Activated naive CD4-positive, alpha-beta T cell treated with Interleukin-2 at 50 U/mL for 16 hours (primary cell): ENCODE results near the gene SOAT1.
"Not testable (repeated sequence)": the region's sequence is repeated elsewhere in the genome, so short reads cannot be mapped to it uniquely, and the experiment has no call there.

Experiments
- DNase-seq: peaks from one replicate; pipeline ENCODE4 v3.0.0-alpha.2; 2020

SOAT1 gene

DNA sequence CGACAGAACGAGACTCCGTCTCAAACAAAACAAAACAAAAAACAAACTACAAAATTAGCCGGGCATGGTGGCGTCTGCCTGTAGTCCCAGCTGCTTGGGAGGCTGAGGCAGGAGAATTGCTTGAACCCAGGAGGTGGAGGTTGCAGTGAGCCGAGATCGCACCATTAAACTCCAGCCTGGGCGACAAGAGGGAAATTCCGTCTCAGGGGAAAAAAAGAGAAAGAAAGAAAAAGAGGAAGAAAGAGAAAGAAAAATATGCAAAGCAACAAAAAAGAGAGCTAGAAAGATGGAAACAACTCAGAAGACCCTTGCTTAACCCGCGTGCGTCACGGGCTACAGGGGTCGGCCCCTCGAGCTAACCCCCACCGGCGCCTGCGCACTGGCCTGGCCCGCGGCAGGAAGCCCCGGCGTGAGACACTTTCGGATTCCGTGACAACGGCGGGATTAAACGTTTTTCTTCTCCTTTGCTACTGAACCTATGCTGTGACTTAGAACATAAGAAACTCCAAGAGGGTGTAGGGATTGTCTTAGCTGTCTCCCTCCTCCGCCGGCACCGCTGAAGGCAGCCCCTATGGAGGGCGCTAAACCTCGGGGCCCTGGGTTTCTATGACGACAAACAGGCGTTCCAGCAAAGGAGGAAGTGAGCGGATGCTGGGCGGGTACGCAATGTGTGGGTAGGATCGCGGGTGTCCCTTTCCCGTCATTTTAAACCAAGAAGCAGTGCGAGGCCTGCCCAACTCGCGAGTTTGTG, 71.9 kb downstream of the SOAT1 start, which contains the start of gene AXDND1:
Gene AXDND1 (plus strand): TSS at position 630 of the 751 bp plus-strand sequence. CDS start 539 bp downstream, outside the sequence.
- DNase-seq: peak; percentile 86

DNA sequence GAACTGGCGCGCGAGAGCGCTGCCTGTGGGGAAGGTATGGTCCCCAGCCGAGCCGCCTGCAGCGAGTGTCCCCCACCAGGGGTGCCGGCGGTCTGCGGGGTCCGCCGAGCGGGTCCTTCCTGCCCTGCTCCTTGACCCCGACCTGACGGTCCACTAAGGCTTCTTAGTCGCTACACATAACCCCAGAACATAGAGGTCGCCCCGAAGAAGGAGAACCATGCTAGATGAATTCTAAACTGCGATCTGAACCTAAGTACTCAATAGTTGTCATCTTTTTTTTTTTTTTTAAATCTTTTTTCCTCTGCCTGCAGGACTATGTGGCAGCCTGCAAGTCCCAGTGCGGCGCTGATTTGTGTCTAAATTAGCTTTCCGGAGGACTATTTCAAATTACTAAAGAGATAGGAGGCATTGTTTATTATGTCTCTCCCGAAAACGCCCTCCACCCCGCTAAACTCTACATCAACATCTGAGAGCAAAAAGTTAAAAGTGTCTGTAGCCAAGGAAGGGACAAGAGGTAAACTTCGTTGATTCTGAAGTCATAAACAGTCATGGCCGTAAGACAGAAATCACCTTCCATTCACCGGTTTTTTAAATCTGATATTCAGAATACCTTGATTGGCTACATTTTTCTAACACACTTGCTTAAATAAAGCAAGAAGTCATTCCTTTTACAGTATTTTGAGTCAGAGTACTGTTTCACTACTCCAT, 72.7 kb downstream of the SOAT1 start:
- DNase-seq: no peak

DNA sequence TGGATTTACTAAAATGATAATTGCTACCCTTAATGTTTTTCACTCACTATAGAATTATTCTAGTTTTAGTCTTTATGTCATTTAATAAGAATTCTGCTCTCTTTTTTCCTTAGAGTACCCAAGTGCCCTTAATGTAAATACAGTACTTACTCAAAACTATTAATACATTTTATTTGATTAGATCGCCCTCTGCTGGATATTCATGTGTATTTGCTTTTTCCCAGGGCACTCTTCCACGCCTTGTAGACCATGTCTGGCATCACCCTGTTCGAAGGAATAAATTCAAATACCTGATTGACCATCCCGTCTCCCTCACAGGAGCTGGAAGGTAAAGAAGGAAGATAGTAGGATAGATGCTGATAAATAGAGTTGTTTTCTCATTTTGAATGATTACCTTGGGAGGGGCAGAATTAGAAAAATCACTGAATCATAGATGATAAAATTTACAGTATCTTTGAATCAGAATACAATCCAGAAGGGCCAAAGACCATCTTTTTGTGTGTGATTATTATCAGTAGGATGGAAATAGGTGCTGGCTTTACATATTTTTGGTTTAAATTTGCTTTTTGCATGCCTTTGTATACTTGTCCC, 76.2 kb downstream of the SOAT1 start:
- peak; percentile 17 for DNase-seq

DNA sequence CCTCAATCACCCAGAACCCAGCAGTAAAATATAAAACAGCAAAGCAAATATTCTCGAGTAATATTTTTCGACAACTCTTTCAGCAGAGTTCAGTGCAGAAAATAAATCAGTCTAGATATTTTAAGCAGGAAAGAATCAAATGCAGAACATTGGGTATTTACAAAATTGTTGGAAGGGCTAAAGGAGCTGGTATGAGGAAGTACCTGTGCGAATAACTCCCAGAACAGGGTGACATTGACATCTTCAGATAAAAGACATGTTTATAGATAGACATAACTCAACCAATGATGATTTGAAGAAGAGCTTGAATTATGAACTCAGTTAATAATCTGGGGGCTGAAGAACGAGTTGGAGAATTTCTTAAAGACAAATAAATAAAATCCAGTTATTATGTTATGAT, 78.6 kb downstream of the SOAT1 start:
- DNase-seq: no peak

DNA sequence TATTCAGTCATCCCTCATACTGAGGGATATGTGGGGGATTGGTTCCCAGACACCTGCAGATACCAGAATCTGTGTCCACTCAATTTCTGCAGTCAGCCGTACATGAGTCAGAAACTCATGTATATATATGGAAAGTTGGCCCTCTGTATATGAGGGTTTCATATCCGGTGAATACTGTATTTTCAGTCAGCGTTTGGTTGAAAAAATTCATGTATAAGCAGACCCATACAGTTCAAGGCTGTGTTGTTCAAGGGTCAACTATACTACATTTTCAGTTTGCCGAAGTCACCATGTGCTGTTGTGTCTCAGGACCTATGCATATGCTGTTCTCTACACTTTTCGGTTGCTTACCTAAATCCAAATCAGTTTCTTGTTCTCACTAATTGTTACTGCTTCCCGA, 82.6 kb downstream of the SOAT1 start:
- DNase-seq: no peak

DNA sequence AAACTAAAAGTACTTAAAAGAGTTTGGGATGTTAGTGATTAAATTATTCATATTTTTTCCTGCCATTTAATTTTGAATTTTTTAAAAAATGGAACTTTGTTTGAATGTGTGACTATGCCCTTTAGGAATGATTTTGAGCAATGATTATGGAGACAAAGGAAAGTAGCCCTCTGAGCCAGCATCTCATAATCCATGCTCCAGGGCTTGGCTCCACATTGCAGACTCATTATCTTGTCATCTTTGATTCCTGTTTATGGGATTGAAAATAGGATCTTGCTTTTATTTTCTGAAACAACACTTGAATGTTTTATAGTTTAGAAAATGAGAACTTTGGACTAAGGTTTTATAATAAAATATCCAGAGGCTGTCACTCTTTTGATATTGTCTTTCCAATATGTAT, 86.7 kb downstream of the SOAT1 start:
- DNase-seq: no peak

DNA sequence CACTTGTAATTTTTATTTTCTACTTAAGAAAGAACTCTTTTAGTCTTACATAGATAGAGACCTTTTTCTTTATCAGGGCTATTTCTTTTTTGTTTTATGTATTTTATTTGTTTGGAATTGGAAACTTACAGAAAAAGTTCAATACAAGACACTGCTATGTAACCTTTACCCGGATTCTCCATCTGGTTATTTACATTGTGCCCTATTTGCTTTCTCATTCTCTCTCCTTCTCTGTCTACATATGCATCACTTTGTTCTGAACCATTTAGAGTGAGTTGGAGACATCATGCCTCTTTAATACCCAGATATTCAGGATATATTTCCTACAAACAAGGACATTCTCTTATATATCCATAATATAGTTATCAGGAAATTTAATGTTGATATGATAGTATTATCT, 90.4 kb downstream of the SOAT1 start:
- no peak for DNase-seq

DNA sequence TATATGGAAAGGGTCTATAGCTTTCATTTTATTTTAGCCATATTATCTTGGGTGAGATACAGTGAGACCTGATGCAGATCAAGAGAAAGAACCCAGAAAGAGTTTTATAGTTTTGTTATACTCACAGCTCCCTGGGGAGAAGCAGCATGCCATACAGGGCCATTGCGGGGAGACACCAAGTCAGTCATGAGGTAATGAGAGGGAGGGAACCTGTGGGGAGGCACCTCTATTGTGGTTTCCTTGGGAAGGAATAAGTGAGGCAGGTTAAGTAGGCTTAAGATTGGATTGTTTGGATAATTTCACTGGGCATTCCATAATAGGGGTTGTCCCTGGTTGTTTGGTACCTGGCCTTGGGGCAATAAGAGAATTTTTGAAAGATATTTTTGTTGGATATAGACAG, 91.9 kb downstream of the SOAT1 start:
- no peak for DNase-seq

DNA sequence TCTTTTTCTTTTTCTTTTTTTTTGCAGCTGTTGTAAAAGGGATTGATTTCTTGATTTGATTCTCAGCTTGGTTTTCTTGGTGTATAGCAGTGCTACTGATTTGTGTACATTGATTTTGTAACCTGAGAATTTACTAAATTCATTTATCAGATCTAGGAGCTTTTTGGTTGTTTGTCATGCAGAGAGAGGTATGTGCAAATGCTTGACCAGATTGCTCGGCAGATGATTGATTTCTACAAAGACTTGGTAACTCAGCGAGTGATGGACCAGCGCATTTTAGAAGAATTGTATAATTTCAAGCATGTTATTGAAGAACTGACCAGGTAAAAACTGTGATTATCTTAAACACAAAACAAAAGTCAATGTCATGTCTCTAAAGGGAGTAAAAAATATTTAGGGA, 100.1 kb downstream of the SOAT1 start:
- no peak for DNase-seq

DNA sequence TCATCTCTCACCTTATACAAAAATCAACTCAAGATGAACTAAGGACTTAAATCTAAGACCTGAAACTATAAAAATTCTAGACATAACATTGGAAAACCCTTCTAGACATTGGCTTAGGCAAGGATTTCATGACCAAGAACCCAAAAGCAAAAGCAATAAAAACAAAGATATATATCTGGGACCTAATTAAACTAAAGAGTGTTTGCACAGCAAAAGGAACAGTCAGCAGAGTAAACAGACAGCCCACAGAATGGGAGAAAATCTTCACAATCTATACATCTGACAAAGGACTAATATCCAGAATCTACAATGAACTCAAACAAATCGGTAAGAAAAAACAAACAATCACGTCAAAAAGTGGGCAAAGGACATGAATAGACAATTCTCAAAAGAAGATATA, 105.8 kb downstream of the SOAT1 start:
- not testable (repeated sequence) for DNase-seq
